GM12892 (cell line): ENCODE data around the gene RAB23.

Experiments used
- POLR2A ChIP-seq: IDR thresholded peaks from 2 replicates; pipeline ENCODE4 v1.6.1; 2011; ENCODE audit warnings: low read depth, low read length, control low read depth
- POLR2AphosphoS5 ChIP-seq: IDR thresholded peaks from 2 replicates; pipeline ENCODE4 v1.6.1; 2011; ENCODE audit warnings: low read depth, low read length, control low read depth

GRCh38 chr6:57172136-57173055, 49.7 kb downstream of the RAB23 start, which contains the start of gene BAG2:
- TF ChIP-seq POLR2A (peak; percentile 94), POLR2AphosphoS5 (peak; percentile 95)
